ENCODE measurements around the gene CALY.

Gene CALY

GRCh38 chr10:133359554-133359971 is 22.9 kb upstream of the CALY start:
- Histone ChIP-seq H3K27me3 (peaks cover 37% of the 10 kb centered on the region), H3K36me3 (peaks cover 23% of the 10 kb centered on the region)

GRCh38 chr10:133358925-133359310 is 22.2 kb upstream of the CALY start:
- Histone ChIP-seq H3K27ac (no peak overlapping the region), H3K27me3 (peaks cover 37% of the 10 kb centered on the region), H3K36me3 (peaks cover 19% of the 10 kb centered on the region), H3K4me1 (ENCODE audit: control insufficient read depth in 1 of 2, insufficient read depth in 1 of 2, low read depth in 1 of 2, low read length in 1 of 2) (peaks cover 12 to 13% of the 10 kb centered on the region in 2 experiments), H3K4me3 (ENCODE audit: low read depth in 1 of 2, low read length in 1 of 2) (no peak overlapping the region), H3K9me3 (no peaks in the 10 kb centered on the region)
- no peak for TF ChIP-seq CTCF (IDR thresholded peaks at IDR 0.05)

More at GRCh38 chr10:133359554-133359971, 22.9 kb upstream of the CALY start:
- TF ChIP-seq CTCF (IDR thresholded peaks at IDR 0.05), result no peak
- Histone ChIP-seq H3K27ac (no peak overlapping the region), H3K4me3 (ENCODE audit: low read depth in 1 of 2, low read length in 1 of 2) (no peak overlapping the region), H3K9me3 (no peaks in the 10 kb centered on the region), H3K4me1 (ENCODE audit: control insufficient read depth in 1 of 2, insufficient read depth in 1 of 2, low read depth in 1 of 2, low read length in 1 of 2) (peaks cover 12 to 13% of the 10 kb centered on the region in 2 experiments)

DNA sequence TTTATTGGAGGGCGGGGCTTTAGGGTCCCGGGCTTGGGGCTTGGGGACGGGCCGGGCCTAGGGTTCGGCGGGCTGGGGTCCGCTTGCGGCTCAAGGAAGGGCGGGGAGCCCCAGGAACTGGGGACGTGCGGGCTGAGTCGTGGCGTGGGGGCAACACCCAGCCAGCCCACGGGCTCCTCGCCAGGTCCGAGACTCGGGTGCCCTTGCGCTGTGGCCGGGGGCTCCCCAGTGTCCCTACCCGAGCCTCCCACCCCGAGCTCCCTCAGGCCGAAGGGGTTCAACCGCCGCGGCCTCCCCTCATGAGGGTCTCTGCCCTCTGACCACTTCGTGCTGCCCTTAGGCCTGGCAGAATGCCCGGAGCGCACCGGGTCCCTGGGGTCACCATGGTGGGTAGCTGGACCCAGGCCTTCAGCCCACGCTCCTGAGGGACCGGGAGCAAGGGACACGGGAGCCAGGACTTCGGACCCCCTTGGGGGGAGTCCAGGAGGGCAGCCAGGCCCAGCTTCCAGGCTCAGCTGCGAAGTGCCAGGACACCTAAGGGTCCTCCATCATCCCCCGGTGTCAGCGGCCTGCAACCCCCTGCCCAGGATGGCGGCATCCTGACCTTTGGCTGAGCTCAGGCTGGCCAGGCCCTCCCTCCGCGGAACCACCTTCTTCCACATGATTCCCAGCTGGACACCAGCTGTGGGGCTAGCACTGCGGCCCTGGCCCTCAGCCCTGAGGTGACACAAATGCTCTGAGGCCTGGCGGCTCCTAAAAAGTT is 21.6 kb upstream of the CALY start:
- Histone ChIP-seq H3K4me3 (ENCODE audit: low read depth in 1 of 2, low read length in 1 of 2) (no peak overlapping the region), H3K36me3 (peaks cover 16% of the 10 kb centered on the region), H3K27me3 (peaks cover 37% of the 10 kb centered on the region), H3K27ac (no peak overlapping the region), H3K4me1 (ENCODE audit: control insufficient read depth in 1 of 2, insufficient read depth in 1 of 2, low read depth in 1 of 2, low read length in 1 of 2) (peaks cover 12 to 13% of the 10 kb centered on the region in 2 experiments), H3K9me3 (no peaks in the 10 kb centered on the region)
- TF ChIP-seq CTCF (IDR thresholded peaks at IDR 0.05), result no peak

DNA sequence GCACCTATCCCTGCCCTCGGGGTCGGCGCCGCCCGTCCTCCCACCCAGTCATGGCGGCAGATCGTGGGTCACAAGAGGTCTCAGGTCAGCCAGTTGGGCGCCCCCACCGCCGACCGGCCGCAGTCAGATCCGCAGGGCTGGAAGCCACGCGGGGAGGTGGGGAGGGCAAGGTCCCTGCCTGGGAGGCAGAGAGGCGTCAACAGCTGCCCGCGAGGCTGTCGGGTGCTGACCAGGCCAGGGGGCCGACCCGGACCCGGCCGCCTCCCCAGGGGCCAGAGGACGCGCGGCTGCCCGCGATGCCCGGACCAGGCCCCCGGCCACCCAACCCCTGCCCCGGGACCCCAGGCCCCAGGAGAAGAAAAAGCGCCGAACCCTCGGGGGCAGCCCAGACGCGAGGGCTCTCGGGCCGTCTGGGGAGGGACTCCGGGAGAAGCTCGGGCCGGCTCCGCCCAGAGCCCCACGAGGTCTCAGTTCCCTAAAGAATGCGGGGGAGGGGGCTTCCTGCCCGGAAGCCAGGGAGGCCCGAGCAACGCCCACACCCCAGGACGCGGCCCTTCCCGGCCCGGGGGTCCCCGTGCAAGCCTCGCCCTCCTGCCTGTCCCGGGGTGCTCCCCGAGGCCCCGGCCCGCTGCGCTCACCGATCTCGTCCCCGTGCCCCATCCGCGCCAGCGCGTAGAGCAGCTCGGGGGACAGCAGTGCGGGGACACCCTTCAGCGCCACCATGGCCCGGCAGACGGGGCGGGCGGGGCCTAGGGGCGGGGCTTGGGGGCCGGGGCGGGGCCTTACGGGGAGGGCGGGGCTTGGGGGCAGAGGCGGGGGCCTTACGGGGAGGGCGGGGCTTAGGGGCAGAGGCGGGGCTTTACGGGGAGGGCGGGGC is 20.8 kb upstream of the CALY start, which contains the start of gene FUOM:
Gene FUOM (minus strand): TSS at position 735 of the 877 bp plus-strand sequence. CDS start 12 bp downstream, at position 723.
- no peak for TF ChIP-seq CTCF (IDR thresholded peaks at IDR 0.05)
- Histone ChIP-seq H3K27me3 (peaks cover 37% of the 10 kb centered on the region), H3K27ac (no peak within 1 kb of the TSS), H3K4me1 (ENCODE audit: control insufficient read depth in 1 of 2, insufficient read depth in 1 of 2, low read depth in 1 of 2, low read length in 1 of 2) (peaks cover 12 to 13% of the 10 kb centered on the region in 2 experiments), H3K9me3 (no peaks in the 10 kb centered on the region), H3K36me3 (peaks cover 8% of the 10 kb centered on the region), H3K4me3 (ENCODE audit: low read depth in 1 of 2, low read length in 1 of 2) (peak within 1 kb of the TSS; percentile 56 to 65)

DNA sequence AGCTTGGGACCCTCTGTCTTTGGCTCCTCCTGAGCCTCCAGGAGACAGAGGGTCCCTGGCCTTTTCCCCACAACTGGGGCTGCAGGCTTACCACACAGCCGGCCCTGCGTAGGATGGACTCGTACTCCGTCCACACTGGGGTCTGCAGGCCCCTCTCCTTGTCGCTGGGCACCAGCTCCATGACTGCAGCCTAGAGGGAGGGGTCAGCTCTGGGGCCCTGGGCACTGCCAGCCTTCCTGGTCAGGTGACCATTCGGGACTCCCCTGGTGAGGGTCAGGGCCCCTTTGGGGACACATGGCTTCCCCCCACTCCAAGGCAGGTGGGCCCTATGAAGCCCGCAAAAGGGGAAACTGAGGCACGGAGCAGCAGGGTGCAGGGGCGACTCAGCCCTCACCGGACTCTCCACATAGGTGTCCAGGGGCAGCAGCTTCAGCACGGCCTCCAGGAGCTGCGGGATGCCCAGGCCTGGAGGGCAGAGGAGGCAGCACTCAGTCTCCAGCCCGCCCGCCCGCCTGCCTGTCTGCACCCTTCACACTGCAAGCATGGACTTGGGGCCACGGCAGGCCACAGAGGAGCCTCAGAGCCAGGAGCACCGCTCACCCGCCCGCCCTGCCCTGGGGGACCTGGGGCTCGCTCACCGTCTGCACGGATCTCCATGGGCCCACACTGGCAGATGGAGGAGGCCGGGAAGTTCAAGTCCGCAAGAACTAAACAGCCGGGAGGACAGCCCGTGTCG is 20.0 kb upstream of the CALY start:
- H3K4me1 ChIP-seq (ENCODE audit: control insufficient read depth in 1 of 2, insufficient read depth in 1 of 2, low read depth in 1 of 2, low read length in 1 of 2), result peaks cover 12 to 13% of the 10 kb centered on the region in 2 experiments
- no peak overlapping the region for H3K27ac ChIP-seq
- no peak for TF ChIP-seq CTCF (IDR thresholded peaks at IDR 0.05)

More for the DNA sequence above, 20.0 kb upstream of the CALY start:
- H3K4me3 ChIP-seq (ENCODE audit: low read depth in 1 of 2, low read length in 1 of 2), result peak overlapping the region; percentile 56 to 65
- no peaks in the 10 kb centered on the region for H3K36me3 ChIP-seq
- H3K27me3 ChIP-seq, result peaks cover 43% of the 10 kb centered on the region
- no peaks in the 10 kb centered on the region for H3K9me3 ChIP-seq
